GM19351 (cell line): ENCODE results near the gene FABP3.

Source experiments
- ATAC-seq: cut with Tn5 transposase; IDR thresholded peaks from one replicate; pipeline ENCODE4 v1.9.1; 2021; ENCODE audit warnings: mild to moderate bottlenecking, moderate library complexity; ENCODE audit not compliant: unreplicated experiment

The FABP3 gene

GRCh38 chr1:31373056-31373896 is at the start of gene FABP3:
Gene FABP3 (minus strand): TSS chr1:31373076. CDS start chr1:31373014, 62 bp downstream.
- ATAC-seq = no peak

DNA sequence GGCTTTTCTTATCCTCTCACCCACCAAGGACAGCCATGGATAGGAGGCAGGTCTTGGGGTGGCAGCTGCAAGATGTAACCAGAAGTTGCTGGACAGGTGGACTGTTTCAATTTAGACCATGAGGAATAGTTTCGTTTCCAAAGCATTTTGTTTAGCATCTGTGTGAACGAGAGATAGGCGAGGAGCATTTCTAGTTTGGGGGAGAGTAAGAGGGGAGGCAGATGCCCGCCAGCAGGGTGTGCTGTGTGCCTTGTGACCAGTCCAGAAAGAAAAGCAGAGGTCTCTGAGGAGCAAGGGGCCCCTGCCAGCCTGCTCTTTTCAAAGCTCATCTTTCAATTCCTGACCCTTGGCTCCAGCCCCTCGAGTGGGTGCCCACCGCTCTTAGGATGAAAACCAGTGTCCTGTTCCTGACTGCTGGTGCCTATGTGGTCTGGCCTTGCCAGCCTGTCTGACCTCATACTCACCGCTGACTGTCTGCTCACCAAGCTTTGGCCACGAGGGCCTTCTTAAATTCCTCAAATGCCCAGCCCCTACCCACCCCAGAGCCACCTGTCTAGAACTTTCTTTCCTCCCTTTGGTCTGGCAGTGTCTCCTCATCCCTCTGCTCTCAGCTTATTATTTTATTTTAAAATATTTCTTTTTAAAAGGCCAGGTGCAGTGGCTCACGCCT is 48.6 kb upstream of the FABP3 start:
- no peak for ATAC-seq

- no peak for ATAC-seq
Measured at GRCh38 chr1:31420716-31421115, 47.8 kb upstream of the FABP3 start.

DNA sequence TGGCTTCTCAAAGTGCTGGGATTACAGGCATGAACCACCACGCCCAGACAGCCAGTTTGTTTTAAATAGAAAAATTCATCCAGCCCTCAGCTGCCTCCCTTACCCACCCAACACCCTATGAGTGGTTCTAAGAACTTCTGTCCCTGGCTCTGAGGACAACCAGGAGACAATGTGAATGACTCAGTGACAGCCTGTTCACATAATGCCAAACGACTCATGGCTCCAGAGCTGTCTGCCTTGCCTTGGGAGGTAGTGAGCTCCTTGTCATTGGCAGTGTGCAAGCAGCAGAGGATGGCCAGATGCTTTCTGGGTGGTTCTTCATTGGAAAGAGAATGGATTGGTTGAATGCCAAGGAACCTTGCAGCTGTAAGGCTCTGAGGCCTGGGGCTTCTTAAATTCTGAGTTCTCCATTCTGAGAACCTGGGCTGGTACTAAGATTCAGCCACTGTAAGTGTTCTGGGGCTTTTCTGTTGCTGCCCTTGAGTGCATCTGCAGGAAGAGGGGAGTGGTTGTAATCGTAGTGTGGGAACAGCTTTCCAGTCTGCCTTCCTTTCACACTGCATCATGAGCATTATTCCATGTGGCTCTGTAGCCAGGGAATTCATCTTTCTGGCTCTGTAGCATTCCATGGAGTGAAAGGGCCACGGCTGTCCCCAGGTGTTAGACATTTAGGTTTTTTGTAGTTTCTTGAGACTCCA is 45.9 kb upstream of the FABP3 start:
- no peak for ATAC-seq

- no peak for ATAC-seq
Measured at GRCh38 chr1:31417148-31417547, 44.3 kb upstream of the FABP3 start.

GRCh38 chr1:31416101-31416736 is 43.3 kb upstream of the FABP3 start:
- no peak for ATAC-seq

- ATAC-seq = no peak
Measured at GRCh38 chr1:31415658-31416057, 42.8 kb upstream of the FABP3 start.

GRCh38 chr1:31414980-31415370 is 42.1 kb upstream of the FABP3 start:
- no peak for ATAC-seq

- ATAC-seq = peak; percentile 23
Measured at GRCh38 chr1:31413405-31414001, 40.6 kb upstream of the FABP3 start.

GRCh38 chr1:31412732-31413404 is 40.0 kb upstream of the FABP3 start, which contains the start of gene SERINC2:
Gene SERINC2 (plus strand): TSS chr1:31413213. CDS start chr1:31413266, 53 bp downstream.
- ATAC-seq = peak; percentile 54

DNA sequence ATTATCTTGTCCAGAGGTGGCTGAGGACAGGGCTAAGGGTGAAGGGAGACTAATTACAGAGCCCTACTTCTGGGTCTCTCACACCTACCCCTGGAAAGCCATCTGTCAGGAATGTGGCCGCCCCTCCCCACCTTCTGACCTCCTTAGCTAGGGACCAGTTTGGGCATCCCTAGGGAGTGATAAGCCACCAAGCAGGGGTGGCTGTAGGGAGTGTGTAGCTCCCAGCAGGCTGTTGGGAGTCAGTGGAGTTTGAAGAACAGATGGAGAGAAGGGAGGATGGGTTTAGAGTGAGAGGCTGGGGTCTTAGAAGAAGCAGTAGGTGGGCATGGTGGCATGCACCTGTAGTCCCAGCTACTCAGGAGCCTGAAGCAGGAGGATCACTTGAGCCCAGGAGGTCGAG is 39.3 kb upstream of the FABP3 start:
- no peak for ATAC-seq

GRCh38 chr1:31410871-31411270 is 38.0 kb upstream of the FABP3 start:
- ATAC-seq = no peak

DNA sequence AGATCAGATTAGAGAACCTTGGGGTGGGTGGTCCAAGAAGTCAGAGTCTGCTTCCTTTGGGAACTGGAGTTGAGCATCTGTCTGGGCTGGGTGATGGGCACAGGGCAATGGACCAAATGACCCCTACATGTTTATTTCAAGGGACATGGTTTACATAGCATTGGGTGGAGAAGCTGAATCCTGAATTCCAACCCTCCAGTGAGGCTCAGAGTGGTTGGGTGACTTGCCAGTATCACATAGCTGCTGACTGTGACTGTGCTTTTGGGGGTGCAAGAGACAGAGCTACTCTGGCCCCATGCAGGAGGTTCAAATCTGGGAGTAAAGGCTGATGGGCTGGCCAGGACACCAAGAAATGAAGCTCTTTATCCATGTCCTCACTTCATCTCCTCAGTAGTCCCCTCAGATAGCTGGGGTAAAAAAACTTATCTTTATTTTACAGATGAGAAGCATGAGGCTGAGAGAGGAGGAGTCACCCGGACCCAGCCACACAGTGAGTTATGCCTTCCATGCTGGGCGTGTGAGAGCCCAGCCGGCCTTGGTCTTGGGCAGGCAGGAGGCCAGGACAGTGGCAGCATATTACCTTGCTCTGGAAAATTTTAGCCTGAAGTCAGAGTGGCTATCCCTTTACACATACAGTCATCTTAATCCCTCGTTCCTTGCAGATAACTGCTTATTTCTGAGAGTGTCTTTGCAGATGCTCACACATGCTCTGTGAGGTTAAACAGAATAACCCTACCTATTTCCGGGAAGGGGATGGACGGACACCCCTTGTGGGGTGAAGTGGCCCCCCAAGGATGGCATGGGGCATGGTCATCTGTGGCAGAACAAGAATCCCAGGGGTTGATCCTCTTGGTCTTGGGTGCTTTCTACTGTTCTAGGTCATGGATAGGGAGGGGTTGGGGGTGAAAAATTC is 37.3 kb upstream of the FABP3 start:
- no peak for ATAC-seq

- ATAC-seq = no peak
Measured at GRCh38 chr1:31408788-31409318, 36.0 kb upstream of the FABP3 start.

GRCh38 chr1:31407029-31407626 is 34.3 kb upstream of the FABP3 start:
- ATAC-seq = no peak

DNA sequence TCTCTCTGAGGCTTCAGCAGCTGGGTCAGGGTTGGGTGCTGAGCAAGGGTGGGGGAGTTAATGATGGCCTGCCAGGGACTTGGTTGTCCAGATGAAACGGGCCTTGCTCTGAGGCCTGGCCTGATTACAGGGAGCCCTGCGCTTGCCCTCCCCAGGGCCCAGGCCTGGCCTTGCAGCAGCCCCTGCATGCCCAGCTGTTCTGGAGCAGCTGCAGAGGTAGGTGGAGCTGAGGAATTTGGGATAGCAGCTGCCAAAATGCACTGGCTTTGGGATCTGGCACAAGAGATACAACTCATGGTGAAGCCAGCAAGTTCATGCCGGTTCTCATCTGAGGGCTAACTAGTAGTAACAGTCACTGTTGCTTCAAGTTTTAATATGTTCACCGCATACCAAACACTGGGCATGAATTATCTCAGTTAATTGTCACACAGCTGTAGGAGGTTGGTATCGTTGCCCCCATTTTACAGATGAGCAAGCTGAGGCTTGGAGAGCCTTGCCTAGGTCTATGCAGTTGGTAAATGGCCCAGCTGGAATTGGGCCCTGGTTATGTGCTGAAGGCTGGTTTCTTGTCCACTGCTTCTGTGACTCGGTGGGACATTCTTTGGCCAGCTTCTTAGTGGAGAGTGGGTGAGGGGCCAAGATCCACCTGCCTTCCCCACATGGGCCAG is 32.8 kb upstream of the FABP3 start:
- no peak for ATAC-seq

- no peak for ATAC-seq
Measured at GRCh38 chr1:31401241-31401640, 28.4 kb upstream of the FABP3 start.

DNA sequence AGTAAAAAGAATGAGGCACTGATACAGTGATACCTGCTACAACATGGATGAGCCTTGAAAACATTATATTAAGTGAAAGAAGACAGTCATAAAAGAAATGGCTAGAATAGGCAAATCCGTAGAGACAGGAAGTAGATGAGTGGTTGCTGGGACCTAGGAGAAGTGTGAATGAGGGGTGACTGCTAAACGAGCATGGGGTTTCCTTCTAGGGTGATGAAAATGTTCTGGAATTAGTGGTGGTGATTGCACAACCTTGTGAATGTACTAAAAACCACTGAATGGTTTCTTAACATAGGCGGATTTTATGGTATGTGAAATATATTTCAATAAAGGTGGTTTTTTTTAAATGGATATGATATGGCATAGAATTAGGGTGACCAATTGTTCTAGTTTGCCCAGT is 27.5 kb upstream of the FABP3 start:
- no peak for ATAC-seq
